Activated CD8-positive, alpha-beta memory T cell treated with anti-CD3 and anti-CD28 coated beads, Interleukin-2, amount 10 ng/mL, durations not matched to agents 7 days and 5 days (primary cell): Measurements from ENCODE around the gene ZSWIM9. TPM values are rescaled to one million over a fixed set of nuclear protein-coding genes. Genes with fewer than 3 reads are reported as not detected.
A peak's percentile ranks its signal among the peaks of the same experiment; 100 is the strongest.

Source experiments
- ATAC-seq: fragments of 150-1000 bp; cut with Tn5 transposase; one replicate; pipeline ENCODE4 v1.10.0; 2021; ENCODE audit warnings: moderate library complexity
- CTCF ChIA-PET: fragments of 350-600 bp; sonication (Branson Sonifier 250); formaldehyde crosslinking; loops from one replicate; lab custom pipeline; 2021; ENCODE audit warnings: antibody characterized with exemption; lab: Charles Lee
- DNase-seq: peaks from one replicate; pipeline ENCODE4 v3.0.0-alpha.2; 2020
- H3K27ac Mint-ChIP-seq: one replicate; pipeline ENCODE4 v1.8.0; 2021; ENCODE audit warnings: mild to moderate bottlenecking, mixed read lengths
- H3K27me3 Mint-ChIP-seq: one replicate; pipeline ENCODE4 v1.8.0; 2021; ENCODE audit warnings: mixed read lengths
- H3K36me3 Mint-ChIP-seq: one replicate; pipeline ENCODE4 v1.8.0; 2021; ENCODE audit warnings: mild to moderate bottlenecking, mixed read lengths
- H3K4me1 Mint-ChIP-seq: one replicate; pipeline ENCODE4 v1.8.0; 2021; ENCODE audit warnings: mixed read lengths
- H3K4me3 Mint-ChIP-seq: one replicate; pipeline ENCODE4 v1.8.0; 2021; ENCODE audit warnings: mild to moderate bottlenecking, moderate library complexity, mixed read lengths
- H3K9me3 Mint-ChIP-seq: one replicate; pipeline ENCODE4 v1.8.0; 2022; ENCODE audit warnings: low read depth, mixed read lengths
- total RNA-seq, 2 experiments: library from RNA; stranded (reverse); gene quantifications; one replicate each; pipeline ENCODE4 v1.2.3, GENCODE V29; 2021

The ZSWIM9 gene
- total RNA-seq, 2 experiments from 2014 or later, result 12.3 to 13.1 TPM

DNA sequence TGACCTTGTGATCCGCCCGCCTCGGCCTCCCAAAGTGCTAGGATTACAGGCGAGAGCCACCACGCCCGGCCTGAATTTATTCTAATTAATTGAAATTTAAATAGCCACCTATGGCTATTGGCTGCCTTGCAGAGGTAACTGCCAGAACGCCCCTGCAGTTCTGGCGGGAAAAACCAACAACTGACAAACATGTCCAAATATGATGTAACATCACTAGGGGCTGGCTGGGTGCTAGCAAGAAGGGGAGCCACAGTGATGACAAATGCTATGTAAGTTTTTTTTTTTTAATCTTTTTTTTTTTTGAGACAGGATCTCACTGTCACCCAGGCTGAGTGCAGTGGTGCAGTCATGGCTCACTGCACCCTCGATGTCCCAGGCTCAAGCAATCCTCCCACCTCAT is 12.9 kb downstream of the ZSWIM9 start:
- no peak overlapping the region for H3K27ac Mint-ChIP-seq
- H3K4me3 Mint-ChIP-seq, result no peak overlapping the region
- ATAC-seq (no peak), DNase-seq (no peak)
- peaks cover 10% of the 10 kb centered on the region for H3K9me3 Mint-ChIP-seq
- H3K4me1 Mint-ChIP-seq, result no peaks in the 10 kb centered on the region
- no peaks in the 10 kb centered on the region for H3K27me3 Mint-ChIP-seq
- H3K36me3 Mint-ChIP-seq, result peaks cover 43% of the 10 kb centered on the region
- CTCF ChIA-PET, result no interaction called here

GRCh38 chr19:48186015-48186414 is 15.5 kb downstream of the ZSWIM9 start:
- CTCF ChIA-PET, result interaction anchor here (0.8 kb wide), 1 partner anchor 74 kb away, joined by 3 read pairs; no protein-coding TSS in a partner anchor
- ATAC-seq, result no peak
- H3K4me1 Mint-ChIP-seq, result peaks cover 8% of the 10 kb centered on the region
- no peak overlapping the region for H3K27ac Mint-ChIP-seq
- H3K4me3 Mint-ChIP-seq, result no peak overlapping the region
- no peak for DNase-seq
- peaks cover 47% of the 10 kb centered on the region for H3K36me3 Mint-ChIP-seq
- H3K9me3 Mint-ChIP-seq, result peaks cover 9% of the 10 kb centered on the region
- H3K27me3 Mint-ChIP-seq, result no peaks in the 10 kb centered on the region

GRCh38 chr19:48186541-48186991 is 16.1 kb downstream of the ZSWIM9 start:
- ATAC-seq (no peak), DNase-seq (no peak)
- Mint-ChIP-seq H3K4me3 (no peak overlapping the region), H3K9me3 (peaks cover 4% of the 10 kb centered on the region), H3K36me3 (peaks cover 41% of the 10 kb centered on the region), H3K27me3 (no peaks in the 10 kb centered on the region), H3K27ac (no peak overlapping the region), H3K4me1 (peaks cover 8% of the 10 kb centered on the region)
- CTCF ChIA-PET, result interaction anchor here (0.7 to 0.8 kb wide), 2 partner anchors 41 to 73 kb away, joined by 3 to 4 read pairs; no protein-coding TSS in a partner anchor

DNA sequence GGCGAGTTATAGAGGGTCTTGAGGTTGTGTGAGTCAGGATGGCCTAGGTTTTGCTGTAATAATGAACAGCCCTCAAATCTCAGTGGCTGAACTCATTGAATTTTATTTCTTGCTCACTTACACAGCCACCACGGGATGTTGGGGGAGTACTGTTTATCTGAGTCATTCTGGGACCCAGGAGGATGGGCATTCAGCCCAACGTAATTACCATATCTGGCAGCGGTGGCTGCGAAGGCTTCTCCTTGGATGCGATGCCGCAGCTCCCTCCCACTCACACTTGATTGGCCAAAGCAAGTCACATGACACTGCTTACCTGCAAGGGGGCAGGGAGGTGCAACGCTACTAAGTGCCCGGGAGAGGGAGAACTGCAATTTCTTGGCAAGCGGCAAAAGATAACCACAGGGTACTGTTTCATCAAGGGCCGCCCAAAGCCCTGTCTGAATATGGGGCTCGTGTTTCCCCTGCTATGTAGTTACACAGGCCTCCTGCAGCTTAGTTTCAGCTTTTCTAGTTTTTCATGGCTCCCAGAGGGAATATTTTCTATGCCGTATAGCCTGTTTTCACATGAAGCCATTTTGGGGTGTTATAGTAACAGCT is 19.9 kb downstream of the ZSWIM9 start:
- CTCF ChIA-PET, result interaction anchor here (1.1 to 1.8 kb wide), 5 partner anchors 9 to 18 kb away, joined by 3 to 4 read pairs (median 4); no protein-coding TSS in a partner anchor
- Mint-ChIP-seq H3K4me3 (no peak overlapping the region), H3K27ac (no peak overlapping the region), H3K9me3 (no peaks in the 10 kb centered on the region), H3K4me1 (peaks cover 8% of the 10 kb centered on the region), H3K27me3 (no peaks in the 10 kb centered on the region), H3K36me3 (peaks cover 28% of the 10 kb centered on the region)
- DNase-seq (peak; percentile 81), ATAC-seq (peak; percentile 89)

- CTCF ChIA-PET, result interaction anchor here (1.2 to 1.8 kb wide), 4 partner anchors 9 to 17 kb away, joined by 3 to 4 read pairs (median 4); no protein-coding TSS in a partner anchor
- no peaks in the 10 kb centered on the region for H3K27me3 Mint-ChIP-seq
- ATAC-seq (no peak), DNase-seq (no peak)
- H3K27ac Mint-ChIP-seq, result no peak overlapping the region
- H3K9me3 Mint-ChIP-seq, result no peaks in the 10 kb centered on the region
- peaks cover 8% of the 10 kb centered on the region for H3K4me1 Mint-ChIP-seq
- H3K36me3 Mint-ChIP-seq, result peaks cover 28% of the 10 kb centered on the region
- no peak overlapping the region for H3K4me3 Mint-ChIP-seq
These were observed 20.4 kb downstream of the ZSWIM9 start for GRCh38 chr19:48190885-48191284.

GRCh38 chr19:48192750-48193149 is 22.3 kb downstream of the ZSWIM9 start:
- CTCF ChIA-PET, result no interaction called here
- Mint-ChIP-seq H3K36me3 (peaks cover 27% of the 10 kb centered on the region), H3K27me3 (no peaks in the 10 kb centered on the region), H3K4me3 (no peak overlapping the region), H3K9me3 (no peaks in the 10 kb centered on the region), H3K4me1 (peaks cover 8% of the 10 kb centered on the region), H3K27ac (no peak overlapping the region)
- no peak for ATAC-seq
- DNase-seq, result no peak

DNA sequence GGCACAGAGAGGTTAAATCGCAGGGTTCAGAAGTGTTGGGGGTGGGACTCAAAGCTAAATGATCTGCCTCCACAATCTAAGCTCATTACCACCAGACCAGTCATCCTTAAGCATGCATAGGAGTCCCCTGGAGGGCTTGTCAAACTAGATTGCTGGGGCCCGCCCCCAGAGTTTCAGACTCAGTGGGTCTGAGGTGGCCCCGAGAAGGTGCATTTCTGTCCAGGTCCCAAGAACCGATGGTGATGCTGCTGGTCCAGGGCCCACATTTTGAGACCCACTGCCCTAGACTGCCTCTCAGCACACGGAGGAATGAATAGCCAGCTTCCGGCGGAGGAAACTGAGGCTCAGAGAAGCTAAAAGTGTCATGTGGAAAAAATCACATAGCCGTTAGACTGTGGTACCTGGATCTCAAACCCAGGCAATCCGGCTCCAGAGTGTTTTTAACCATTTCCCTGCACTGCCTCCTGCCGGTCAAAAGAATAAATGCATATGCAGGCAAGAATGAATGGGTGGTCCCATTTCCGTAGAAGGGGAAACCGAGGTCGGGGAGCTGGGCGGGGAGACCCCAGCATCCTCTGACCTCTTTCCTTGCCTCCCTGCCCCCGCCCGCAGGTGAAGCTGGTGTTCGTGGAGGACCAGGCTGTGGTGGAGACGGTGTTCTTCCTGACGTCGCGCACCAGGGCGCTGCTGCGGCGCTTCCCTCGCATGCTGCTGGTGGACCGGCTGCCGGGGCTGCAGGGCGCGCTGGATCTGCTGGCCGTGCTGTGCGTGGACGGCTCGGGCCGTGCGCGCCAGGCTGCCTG is 23.8 kb downstream of the ZSWIM9 start:
- Mint-ChIP-seq H3K4me3 (no peak overlapping the region), H3K36me3 (peaks cover 16% of the 10 kb centered on the region), H3K27ac (no peak overlapping the region), H3K27me3 (no peaks in the 10 kb centered on the region), H3K4me1 (peaks cover 8% of the 10 kb centered on the region), H3K9me3 (no peaks in the 10 kb centered on the region)
- CTCF ChIA-PET, result interaction anchor here (0.9 to 1.9 kb wide), 5 partner anchors 9 to 34 kb away, joined by 3 to 25 read pairs (median 4); no protein-coding TSS in a partner anchor
- DNase-seq (peak; percentile 52), ATAC-seq (no peak)

DNA sequence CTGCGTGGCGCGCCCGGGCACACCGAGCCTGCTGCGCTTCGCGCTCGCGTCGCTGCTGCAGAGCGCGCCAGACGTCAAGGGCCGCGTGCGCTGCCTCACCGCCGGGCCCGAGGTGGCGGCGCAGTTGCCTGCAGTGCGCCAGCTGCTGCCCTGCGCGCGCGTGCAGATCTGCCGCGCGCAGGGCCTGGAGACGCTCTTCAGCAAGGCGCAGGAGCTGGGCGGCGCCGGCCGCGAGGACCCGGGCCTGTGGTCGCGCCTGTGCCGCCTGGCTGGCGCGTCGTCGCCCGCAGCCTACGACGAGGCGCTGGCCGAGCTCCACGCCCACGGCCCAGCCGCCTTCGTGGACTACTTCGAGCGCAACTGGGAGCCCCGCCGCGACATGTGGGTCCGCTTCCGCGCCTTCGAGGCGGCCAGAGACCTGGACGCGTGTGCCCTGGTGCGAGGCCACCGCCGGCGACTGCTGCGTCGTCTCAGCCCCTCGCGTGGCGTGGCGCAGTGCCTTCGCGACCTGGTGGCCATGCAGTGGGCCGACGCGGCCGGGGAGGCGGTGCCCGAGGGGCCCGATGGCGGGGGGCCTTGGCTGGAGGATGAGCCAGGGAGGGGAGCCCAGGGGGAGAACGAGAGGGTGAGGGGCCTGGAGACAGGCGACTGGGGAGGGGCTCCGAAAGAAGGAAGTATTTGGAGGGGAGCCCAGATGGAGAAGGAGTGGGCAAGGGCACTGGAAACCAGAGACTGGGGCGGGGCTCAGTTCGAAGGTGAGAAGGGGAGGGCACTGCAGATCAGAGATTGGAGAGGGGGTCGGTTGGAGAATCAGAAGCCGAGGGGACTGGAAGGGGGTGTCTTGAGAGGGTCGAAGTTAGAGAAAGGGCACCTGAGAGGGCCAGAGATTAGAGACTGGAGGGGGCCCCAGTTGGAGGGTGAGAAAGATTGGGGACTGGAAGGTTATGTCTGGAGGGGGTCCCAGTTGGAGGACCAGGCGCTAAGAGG is 24.7 kb downstream of the ZSWIM9 start:
- H3K4me1 Mint-ChIP-seq, result peaks cover 9% of the 10 kb centered on the region
- DNase-seq (no peak), ATAC-seq (no peak)
- H3K27me3 Mint-ChIP-seq, result no peaks in the 10 kb centered on the region
- H3K36me3 Mint-ChIP-seq, result peaks cover 12% of the 10 kb centered on the region
- H3K9me3 Mint-ChIP-seq, result no peaks in the 10 kb centered on the region
- no peak overlapping the region for H3K27ac Mint-ChIP-seq
- CTCF ChIA-PET, result interaction anchor here (1.2 to 1.9 kb wide), 4 partner anchors 9 to 35 kb away, joined by 3 to 25 read pairs (median 4); no protein-coding TSS in a partner anchor
- H3K4me3 Mint-ChIP-seq, result no peak overlapping the region

DNA sequence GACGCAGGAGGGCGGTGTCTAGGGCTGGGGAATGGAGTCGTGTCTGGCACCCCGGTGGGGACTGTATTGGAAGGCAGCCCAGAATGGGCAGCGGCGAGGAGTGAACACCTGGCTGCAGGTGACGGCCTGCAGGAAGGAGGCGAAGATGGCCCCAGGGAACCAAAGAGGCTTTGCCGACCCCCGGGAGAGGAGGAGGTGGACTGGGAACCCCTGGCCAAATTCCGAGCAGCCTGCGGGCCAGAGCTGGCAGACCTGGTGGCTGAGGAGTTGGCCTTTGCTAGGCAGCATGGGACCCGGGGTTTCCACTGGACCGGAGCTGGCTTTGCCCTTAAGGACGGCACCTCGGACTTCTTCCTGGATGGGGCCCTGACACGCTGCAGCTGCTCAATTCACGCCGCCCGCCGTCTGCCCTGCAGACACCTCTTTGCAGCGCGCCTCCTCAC is 25.9 kb downstream of the ZSWIM9 start:
- DNase-seq (no peak), ATAC-seq (no peak)
- Mint-ChIP-seq H3K27me3 (no peaks in the 10 kb centered on the region), H3K4me3 (no peak overlapping the region), H3K36me3 (peaks cover 4% of the 10 kb centered on the region), H3K9me3 (no peaks in the 10 kb centered on the region), H3K27ac (no peak overlapping the region), H3K4me1 (peaks cover 4% of the 10 kb centered on the region)
- CTCF ChIA-PET, result interaction anchor here (0.9 to 1.2 kb wide), 2 partner anchors 8 to 25 kb away, joined by 3 read pairs; no protein-coding TSS in a partner anchor

- Mint-ChIP-seq H3K4me1 (peaks cover 7% of the 10 kb centered on the region), H3K27me3 (no peaks in the 10 kb centered on the region), H3K36me3 (peaks cover 6% of the 10 kb centered on the region), H3K4me3 (no peak overlapping the region), H3K27ac (no peak overlapping the region), H3K9me3 (no peaks in the 10 kb centered on the region)
- ATAC-seq, result no peak
- CTCF ChIA-PET, result interaction anchor here (0.9 to 1.2 kb wide), 2 partner anchors 7 to 26 kb away, joined by 3 read pairs; no protein-coding TSS in a partner anchor
- DNase-seq, result no peak
These were observed 26.6 kb downstream of the ZSWIM9 start for GRCh38 chr19:48196933-48197665.

- ATAC-seq, result no peak
- Mint-ChIP-seq H3K27me3 (no peaks in the 10 kb centered on the region), H3K4me1 (peaks cover 26% of the 10 kb centered on the region), H3K9me3 (no peaks in the 10 kb centered on the region), H3K27ac (no peak overlapping the region), H3K36me3 (peaks cover 18% of the 10 kb centered on the region), H3K4me3 (no peak overlapping the region)
- DNase-seq, result no peak
- CTCF ChIA-PET, result interaction anchor here (0.8 to 3.1 kb wide), 15 partner anchors 9 to 405 kb away, joined by 3 to 25 read pairs (median 5); partner anchors contain the start of gene PLA2G4C
These were observed 32.8 kb downstream of the ZSWIM9 start for GRCh38 chr19:48203222-48203793.
